Effector memory CD8-positive, alpha-beta T cell (primary cell): ENCODE results near the gene ZNF606.

Experiments used
- ATAC-seq: fragments of 150-1000 bp; cut with Tn5 transposase; replicated peaks from 2 replicates; pipeline ENCODE4 v1.10.0; 2021; ENCODE audit warnings: mild to moderate bottlenecking, moderate library complexity
- DNase-seq, 3 experiments: peaks; one replicate each; pipeline ENCODE4 v3.0.0; 2021
- H3K27ac Mint-ChIP-seq, 2 donors: one replicate each; pipeline ENCODE4 v1.8.0; 2022; ENCODE audit warnings: mild to moderate bottlenecking in 2 of 2, mixed read lengths in 2 of 2, moderate library complexity in 2 of 2
- H3K27me3 Mint-ChIP-seq, 2 donors: one replicate each; pipeline ENCODE4 v1.8.0; 2022; ENCODE audit warnings: mixed read lengths in 2 of 2
- H3K36me3 Mint-ChIP-seq: one replicate; pipeline ENCODE4 v1.8.0; 2022; ENCODE audit warnings: mild to moderate bottlenecking, moderate library complexity, mixed read lengths; ENCODE audit not compliant: insufficient read depth
- H3K4me1 Mint-ChIP-seq, 2 donors: one replicate each; pipeline ENCODE4 v1.8.0; 2022; ENCODE audit warnings: low read depth in 2 of 2, mixed read lengths in 2 of 2
- H3K4me3 Mint-ChIP-seq, 2 donors: one replicate each; pipeline ENCODE4 v1.8.0; 2022; ENCODE audit warnings: mild to moderate bottlenecking in 2 of 2, mixed read lengths in 2 of 2, moderate library complexity in 2 of 2
- H3K9me3 Mint-ChIP-seq, 2 donors: one replicate each; pipeline ENCODE4 v1.8.0; 2022; ENCODE audit warnings: mixed read lengths in 2 of 2

ZNF606 gene

GRCh38 chr19:57941593-57941992, 61.0 kb downstream of the ZNF606 start:
- H3K4me3 Mint-ChIP-seq: no peak overlapping the region
- ATAC-seq: no peak
- H3K27ac Mint-ChIP-seq: no peak overlapping the region
- peaks cover 7 to 11% of the 10 kb centered on the region in 2 donors for H3K4me1 Mint-ChIP-seq
- H3K9me3 Mint-ChIP-seq: peaks cover 29 to 41% of the 10 kb centered on the region in 2 donors
- peaks cover 18% of the 10 kb centered on the region for H3K36me3 Mint-ChIP-seq
- no peak for DNase-seq
- H3K27me3 Mint-ChIP-seq: no peaks in the 10 kb centered on the region

GRCh38 chr19:57935731-57936130, 66.9 kb downstream of the ZNF606 start:
- H3K27ac Mint-ChIP-seq: no peak overlapping the region
- H3K27me3 Mint-ChIP-seq: peaks cover 0 to 6% of the 10 kb centered on the region in 2 donors
- H3K4me1 Mint-ChIP-seq: peaks cover 0 to 5% of the 10 kb centered on the region in 2 donors
- peaks cover 16 to 25% of the 10 kb centered on the region in 2 donors for H3K9me3 Mint-ChIP-seq
- ATAC-seq (no peak), DNase-seq (no peak)
- H3K36me3 Mint-ChIP-seq: peaks cover 13% of the 10 kb centered on the region
- H3K4me3 Mint-ChIP-seq: peak overlapping the region in 1 of 2 donors; percentile 84

GRCh38 chr19:57934820-57935665, 67.6 kb downstream of the ZNF606 start, which contains the start of gene ZNF418:
ZNF418 (minus strand) TSS chr19:57935402; CDS start chr19:57933822, 1,580 bp downstream.
- ATAC-seq: peak; percentile 85
- DNase-seq: peak in 2 of 3 experiments; percentile 4 to 13
- Mint-ChIP-seq H3K4me3 (peak within 1 kb of the TSS; percentile 77 to 84), H3K27me3 (peaks cover 0 to 6% of the 10 kb centered on the region in 2 donors), H3K4me1 (peaks cover 0 to 5% of the 10 kb centered on the region in 2 donors), H3K36me3 (peaks cover 13% of the 10 kb centered on the region), H3K9me3 (peaks cover 20 to 25% of the 10 kb centered on the region in 2 donors), H3K27ac (peak within 1 kb of the TSS in 1 of 2 donors; percentile 67)

- Mint-ChIP-seq H3K36me3 (peaks cover 4% of the 10 kb centered on the region), H3K27ac (no peak overlapping the region), H3K4me1 (no peaks in the 10 kb centered on the region), H3K27me3 (no peaks in the 10 kb centered on the region), H3K9me3 (peaks cover 13 to 21% of the 10 kb centered on the region in 2 donors), H3K4me3 (no peak overlapping the region)
- DNase-seq (no peak), ATAC-seq (no peak)
These were observed 75.0 kb downstream of the ZNF606 start for GRCh38 chr19:57927587-57927986.
